DND-41 (cell line): ENCODE measurements around the gene NEK10.

Experiments
- ATAC-seq: fragments of 200-7000 bp; cut with Tn5 transposase; 3 replicates; pipeline ENCODE4 v1.9.1; 2021; ENCODE audit warnings: low read depth; ENCODE audit not compliant: insufficient read depth
- DNase-seq: peaks from one replicate; pipeline ENCODE4 v3.0.0-alpha.2; 2020
- H2AFZ ChIP-seq: 2 replicates; pipeline ENCODE4 v1.6.0; 2012; ENCODE audit warnings: low read depth, low read length
- H3K27ac ChIP-seq: 2 replicates; pipeline ENCODE4 v1.5.1; 2012; ENCODE audit warnings: low read length, inconsistent platforms
- H3K27me3 ChIP-seq: fragments of 200-600 bp; sonication (generic); 2 replicates; pipeline ENCODE4 v1.6.0; 2012; ENCODE audit warnings: low read length, mild to moderate bottlenecking, inconsistent platforms; ENCODE audit not compliant: insufficient read depth, poor library complexity
- H3K36me3 ChIP-seq: 2 replicates; pipeline ENCODE4 v1.5.1; 2012; ENCODE audit warnings: low read length, inconsistent platforms; ENCODE audit not compliant: insufficient read depth
- H3K4me1 ChIP-seq: 2 replicates; pipeline ENCODE4 v1.5.1; 2012; ENCODE audit warnings: mild to moderate bottlenecking, low read length; ENCODE audit not compliant: insufficient read depth
- H3K4me2 ChIP-seq: 2 replicates; pipeline ENCODE4 v1.6.0; 2012; ENCODE audit warnings: mild to moderate bottlenecking, moderate library complexity, low read length, inconsistent platforms; ENCODE audit not compliant: insufficient read depth
- H3K4me3 ChIP-seq, 2 experiments: fragments of 200-600 bp in 1 of 2; shearing (Covaris generic) in 1 of 2; 2 replicates each; pipeline ENCODE4 v1.5.1; 2012 to 2016; ENCODE audit warnings: inconsistent platforms in 2 of 2, low read length in 2 of 2, mild to moderate bottlenecking in 2 of 2, low read depth in 1 of 2, moderate library complexity in 1 of 2
- H3K79me2 ChIP-seq: 2 replicates; pipeline ENCODE4 v1.6.0; 2012; ENCODE audit warnings: low read length, inconsistent platforms; ENCODE audit not compliant: insufficient read depth
- H3K9ac ChIP-seq: 2 replicates; pipeline ENCODE4 v1.6.0; 2012; ENCODE audit warnings: low read depth, mild to moderate bottlenecking, inconsistent platforms, low read length, moderate library complexity
- H3K9me3 ChIP-seq: 2 replicates; pipeline ENCODE4 v1.5.1; 2012; ENCODE audit warnings: low read length, moderate library complexity, mild to moderate bottlenecking, inconsistent platforms; ENCODE audit not compliant: insufficient read depth, severe bottlenecking
- H4K20me1 ChIP-seq: 2 replicates; pipeline ENCODE4 v1.6.0; 2012; ENCODE audit warnings: low read length; ENCODE audit not compliant: insufficient read depth
- CTCF ChIP-seq: IDR thresholded peaks from 2 replicates; pipeline ENCODE4 v1.5.1; 2012; ENCODE audit warnings: borderline replicate concordance, low read length, moderate library complexity, mild to moderate bottlenecking; ENCODE audit not compliant: poor library complexity, severe bottlenecking; ENCODE audit errors: extremely low read depth
- EZH2 ChIP-seq: IDR thresholded peaks from 3 replicates; pipeline ENCODE4 v1.6.1; 2012; ENCODE audit warnings: borderline replicate concordance, low read depth, mild to moderate bottlenecking, moderate library complexity, low read length, inconsistent platforms; ENCODE audit not compliant: severe bottlenecking

NEK10 gene

GRCh38 chr3:27110020-27110419, 259.2 kb downstream of the NEK10 start:
- Histone ChIP-seq H4K20me1 (no peaks in the 10 kb centered on the region), H3K9me3 (no peaks in the 10 kb centered on the region), H2AFZ (no peak overlapping the region), H3K4me1 (no peaks in the 10 kb centered on the region), H3K79me2 (no peaks in the 10 kb centered on the region), H3K4me3 (no peak overlapping the region), H3K36me3 (no peaks in the 10 kb centered on the region), H3K9ac (no peak overlapping the region), H3K27ac (no peak overlapping the region), H3K27me3 (no peaks in the 10 kb centered on the region), H3K4me2 (no peak overlapping the region)
- no peak for TF ChIP-seq CTCF
- TF ChIP-seq EZH2, result no peak
- no peak for ATAC-seq
- no peak for DNase-seq

DNA sequence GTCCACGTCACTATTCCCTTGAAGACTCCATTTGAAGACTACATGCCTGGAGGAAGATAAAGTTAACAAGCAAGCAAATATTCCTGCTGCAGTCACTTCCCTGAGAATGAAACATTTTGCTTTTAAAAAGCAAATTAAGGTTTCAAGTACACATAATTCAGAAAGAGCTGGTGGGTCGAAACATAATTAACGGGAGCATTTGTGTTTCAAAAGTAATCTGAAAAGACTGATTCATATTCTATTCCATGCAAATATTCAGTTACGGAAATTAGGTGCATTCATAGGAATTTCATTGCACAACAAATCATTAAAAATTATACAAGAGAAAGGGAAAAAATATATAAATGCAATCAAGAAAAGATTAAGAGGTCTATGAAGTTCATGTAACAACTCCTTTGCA, 260.9 kb downstream of the NEK10 start:
- H3K4me2 ChIP-seq, result no peak overlapping the region
- no peaks in the 10 kb centered on the region for H3K27me3 ChIP-seq
- no peak overlapping the region for H3K4me3 ChIP-seq
- H3K79me2 ChIP-seq, result no peaks in the 10 kb centered on the region
- DNase-seq (no peak), ATAC-seq (no peak)
- H4K20me1 ChIP-seq, result no peaks in the 10 kb centered on the region
- H3K9me3 ChIP-seq, result no peaks in the 10 kb centered on the region
- TF ChIP-seq EZH2 (no peak), CTCF (no peak)
- H3K9ac ChIP-seq, result no peak overlapping the region
- no peaks in the 10 kb centered on the region for H3K4me1 ChIP-seq
- no peak overlapping the region for H2AFZ ChIP-seq
- H3K27ac ChIP-seq, result no peak overlapping the region
- H3K36me3 ChIP-seq, result no peaks in the 10 kb centered on the region

DNA sequence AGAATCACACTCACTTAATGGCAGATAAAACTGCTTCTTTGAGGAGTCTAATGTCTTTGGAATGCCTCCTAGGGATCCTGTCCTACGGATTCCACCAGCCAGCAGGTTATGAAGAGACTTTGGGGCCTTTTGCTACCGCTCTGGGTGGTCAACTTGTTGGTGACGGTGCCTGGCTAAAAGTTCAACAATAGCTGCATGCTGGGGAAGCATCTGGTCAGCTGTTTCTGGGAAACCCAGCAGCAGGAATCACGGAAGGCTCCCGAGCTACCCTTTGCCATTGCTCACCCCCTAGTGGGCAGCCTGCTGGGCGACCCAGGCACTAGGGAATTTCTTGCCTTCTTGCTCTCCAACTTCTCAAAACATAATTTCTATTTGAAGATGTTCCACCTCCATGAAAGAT, 263.3 kb downstream of the NEK10 start:
- Histone ChIP-seq H4K20me1 (no peaks in the 10 kb centered on the region), H3K79me2 (no peaks in the 10 kb centered on the region), H3K9me3 (no peaks in the 10 kb centered on the region), H3K9ac (no peak overlapping the region), H3K4me3 (no peak overlapping the region), H2AFZ (no peak overlapping the region), H3K27ac (no peak overlapping the region), H3K36me3 (no peaks in the 10 kb centered on the region), H3K4me2 (no peak overlapping the region), H3K4me1 (no peaks in the 10 kb centered on the region), H3K27me3 (no peaks in the 10 kb centered on the region)
- TF ChIP-seq EZH2 (no peak), CTCF (no peak)
- ATAC-seq (no peak), DNase-seq (no peak)

DNA sequence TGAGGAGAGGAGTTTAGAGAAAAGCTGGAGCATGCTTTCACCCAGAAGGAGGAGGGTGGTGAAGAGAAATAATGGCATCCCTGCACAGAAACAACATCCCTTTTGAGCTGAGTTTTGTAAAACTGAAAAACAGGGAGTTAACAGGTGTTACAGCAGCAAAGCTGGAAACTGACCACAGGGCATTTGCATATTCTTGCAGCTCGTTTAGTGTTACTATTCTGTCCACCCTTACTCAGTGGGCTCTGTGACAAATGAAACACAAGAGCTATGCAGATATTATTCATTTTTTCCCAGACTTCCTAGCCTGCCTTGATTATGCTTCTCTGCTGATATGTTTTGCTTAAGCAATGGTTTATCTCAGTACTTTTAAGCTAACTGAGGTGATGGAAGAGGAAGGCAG, 272.0 kb downstream of the NEK10 start:
- Histone ChIP-seq H4K20me1 (no peaks in the 10 kb centered on the region), H2AFZ (no peak overlapping the region), H3K4me1 (no peaks in the 10 kb centered on the region), H3K27me3 (no peaks in the 10 kb centered on the region), H3K4me2 (no peak overlapping the region), H3K4me3 (no peak overlapping the region), H3K9ac (no peak overlapping the region), H3K27ac (no peak overlapping the region), H3K79me2 (no peaks in the 10 kb centered on the region), H3K36me3 (no peaks in the 10 kb centered on the region), H3K9me3 (no peaks in the 10 kb centered on the region)
- DNase-seq (no peak), ATAC-seq (no peak)
- no peak for TF ChIP-seq EZH2
- no peak for TF ChIP-seq CTCF
